Measurements from ENCODE around the gene HSPG2. TPM values are rescaled to one million over a fixed set of nuclear protein-coding genes. Genes with fewer than 3 reads are reported as not detected.

Gene HSPG2
- total and polyA plus RNA-seq, 9 of the 15 experiments (the other 6 are each of a cell fraction or from before 2014, with no cell fraction given), result 0.14 to 160 (median 15.7) TPM

- TF ChIP-seq ZFP36 (IDR thresholded peaks at IDR 0.05; ENCODE audit: low read depth, low read length, partially characterized antibody) (peak; percentile 59), POLR2H (tag; IDR thresholded peaks at IDR 0.05; ENCODE audit: low read depth) (no peak; the same call in 1 of the 2 replicates), IRF2 (CRISPR knock-in tag; IDR thresholded peaks at IDR 0.05) (no peak), SAFB2 (IDR thresholded peaks at IDR 0.05; ENCODE audit: borderline replicate concordance, low read depth, low read length, severe bottlenecking) (no peak), ZNF316 (IDR thresholded peaks at IDR 0.05) (peak; percentile 90), ZNF217 (CRISPR knock-in tag; IDR thresholded peaks at IDR 0.05) (no peak), FUS (optimal IDR thresholded peaks at IDR 0.05; ENCODE audit: low read depth, low read length) (no peak), ESRRB (CRISPR knock-in tag; IDR thresholded peaks at IDR 0.05; ENCODE audit: borderline replicate concordance) (no peak), NFXL1 (CRISPR knock-in tag; IDR thresholded peaks at IDR 0.05) (peak; percentile 42; the same call in 1 of the 2 replicates), RBM39 (optimal IDR thresholded peaks at IDR 0.05; ENCODE audit: low read depth, low read length) (no peak), NR4A1 (CRISPR knock-in tag; IDR thresholded peaks at IDR 0.05) (0 out of 2 replicates have a peak, but pooled peaks have one; percentile 47), NR4A1 (tag; IDR thresholded peaks at IDR 0.05) (peak; percentile 97), SRSF7 (optimal IDR thresholded peaks at IDR 0.05; ENCODE audit: low read depth, low read length) (no peak), ARNT (IDR thresholded peaks at IDR 0.05) (peak; percentile 100), ZNF699 (CRISPR knock-in tag; IDR thresholded peaks at IDR 0.05; ENCODE audit: insufficient replicate concordance) (no peak), RNF2 (IDR thresholded peaks at IDR 0.05) (peak; percentile 100), ZC3H4 (CRISPR knock-in tag; IDR thresholded peaks at IDR 0.05; ENCODE audit: borderline replicate concordance) (peak; percentile 93; the same call in 1 of the 2 replicates), ZNF77 (CRISPR knock-in tag; IDR thresholded peaks at IDR 0.05) (no peak), ELF4 (CRISPR knock-in tag; IDR thresholded peaks at IDR 0.05) (peak; percentile 100), GMEB1 (CRISPR knock-in tag; IDR thresholded peaks at IDR 0.05) (no peak), DLX4 (CRISPR knock-in tag; IDR thresholded peaks at IDR 0.05) (no peak), ZBTB11 (CRISPR knock-in tag; IDR thresholded peaks at IDR 0.05) (peak in 1 of 3 experiments; percentile 87; a peak in 2 of 6 replicates), ETV5 (CRISPR knock-in tag; IDR thresholded peaks at IDR 0.05; ENCODE audit: low read depth) (peak; percentile 95), CCAR2 (IDR thresholded peaks at IDR 0.05; ENCODE audit: low read depth, low read length) (no peak), HDAC2 (IDR thresholded peaks at IDR 0.05) (peak; percentile 100)
These were observed 32.2 kb downstream of the HSPG2 start (continued) for GRCh38 chr1:21904704-21905520.
